Neutrophil (primary cell): ENCODE results near the gene FOXF2.

ENCODE experiments used
- H3K27ac ChIP-seq: fragments of 200-600 bp; sonication (generic); 2 replicates; pipeline ENCODE4 v1.5.1; 2016; ENCODE audit warnings: mild to moderate bottlenecking, moderate library complexity
- H3K27me3 ChIP-seq: fragments of 200-600 bp; sonication (generic); 2 replicates; pipeline ENCODE4 v1.6.0; 2016; ENCODE audit warnings: mild to moderate bottlenecking
- H3K36me3 ChIP-seq: fragments of 200-600 bp; sonication (generic); 2 replicates; pipeline ENCODE4 v1.5.1; 2017
- H3K4me1 ChIP-seq, 2 experiments: fragments of 200-600 bp in 1 of 2; sonication (generic) in 1 of 2; 1 replicate in 1 of 2; 2 replicates in 1 of 2; pipeline versions ENCODE4 v1.5.1 to v1.6.1; 2013 to 2016; ENCODE audit warnings: low read depth in 1 of 2, low read length in 1 of 2, mild to moderate bottlenecking in 1 of 2, moderate library complexity in 1 of 2; ENCODE audit not compliant: control insufficient read depth in 1 of 2, insufficient read depth in 1 of 2
- H3K4me3 ChIP-seq, 2 experiments: fragments of 200-600 bp in 1 of 2; sonication (generic) in 1 of 2; 1 replicate in 1 of 2; 2 replicates in 1 of 2; pipeline ENCODE4 v1.5.1; 2013 to 2016; ENCODE audit warnings: low read depth in 1 of 2, low read length in 1 of 2, mild to moderate bottlenecking in 1 of 2, moderate library complexity in 1 of 2
- H3K9me3 ChIP-seq: fragments of 200-600 bp; sonication (generic); 2 replicates; pipeline ENCODE4 v1.5.1; 2016
- TF ChIP-seq, protein P1 (sequence below): fragments of 200-600 bp; sonication (generic); IDR thresholded peaks from 2 replicates; pipeline ENCODE4 v1.5.1; 2016; ENCODE audit warnings: antibody characterized with exemption

FOXF2 gene

DNA sequence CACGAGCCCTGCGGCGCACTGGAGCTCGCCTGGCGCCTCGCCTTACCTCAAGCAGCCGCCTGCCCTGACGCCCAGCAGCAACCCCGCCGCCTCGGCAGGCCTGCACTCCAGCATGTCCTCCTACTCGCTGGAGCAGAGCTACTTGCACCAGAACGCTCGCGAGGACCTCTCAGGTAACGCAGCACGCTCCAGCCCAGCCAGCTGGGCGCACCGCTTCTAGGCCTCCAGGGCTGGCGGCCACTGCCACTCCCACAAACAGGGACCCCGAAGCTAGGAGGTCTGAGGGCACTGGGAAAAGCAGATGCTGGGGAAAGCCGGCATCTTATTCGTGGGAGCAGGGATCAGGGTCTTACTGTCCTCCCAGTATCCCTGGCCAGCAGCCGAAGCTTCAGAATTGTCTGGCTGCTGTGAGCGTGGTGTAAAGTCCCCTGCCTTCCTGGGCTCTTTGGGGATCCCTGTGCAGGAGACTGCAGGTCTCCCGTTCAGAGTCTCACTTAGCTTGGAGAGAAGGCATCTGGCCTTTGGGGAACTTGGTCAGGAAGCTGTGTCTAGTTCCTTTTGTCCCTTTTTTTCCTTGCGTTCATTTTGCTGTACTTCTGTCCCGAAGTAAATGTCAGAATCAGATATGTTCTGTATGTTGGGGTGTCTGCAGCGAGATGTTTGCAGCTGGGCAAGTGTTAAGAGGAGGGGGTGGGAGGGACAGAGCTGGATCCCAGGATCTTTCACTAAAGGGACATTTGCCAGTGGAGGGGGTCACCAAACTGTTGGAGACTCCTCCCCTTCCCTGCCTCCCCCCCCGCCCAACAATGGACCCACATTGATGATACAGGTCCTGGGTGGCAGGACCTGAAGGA is 1.8 kb downstream of the FOXF2 start:
- Histone ChIP-seq H3K27me3 (peaks cover 100% of the 10 kb centered on the region), H3K27ac (no peak overlapping the region), H3K4me3 (no peak overlapping the region), H3K36me3 (no peaks in the 10 kb centered on the region), H3K4me1 (peaks cover 2 to 11% of the 10 kb centered on the region in 2 experiments), H3K9me3 (no peaks in the 10 kb centered on the region)
- TF ChIP-seq, protein P1, sequence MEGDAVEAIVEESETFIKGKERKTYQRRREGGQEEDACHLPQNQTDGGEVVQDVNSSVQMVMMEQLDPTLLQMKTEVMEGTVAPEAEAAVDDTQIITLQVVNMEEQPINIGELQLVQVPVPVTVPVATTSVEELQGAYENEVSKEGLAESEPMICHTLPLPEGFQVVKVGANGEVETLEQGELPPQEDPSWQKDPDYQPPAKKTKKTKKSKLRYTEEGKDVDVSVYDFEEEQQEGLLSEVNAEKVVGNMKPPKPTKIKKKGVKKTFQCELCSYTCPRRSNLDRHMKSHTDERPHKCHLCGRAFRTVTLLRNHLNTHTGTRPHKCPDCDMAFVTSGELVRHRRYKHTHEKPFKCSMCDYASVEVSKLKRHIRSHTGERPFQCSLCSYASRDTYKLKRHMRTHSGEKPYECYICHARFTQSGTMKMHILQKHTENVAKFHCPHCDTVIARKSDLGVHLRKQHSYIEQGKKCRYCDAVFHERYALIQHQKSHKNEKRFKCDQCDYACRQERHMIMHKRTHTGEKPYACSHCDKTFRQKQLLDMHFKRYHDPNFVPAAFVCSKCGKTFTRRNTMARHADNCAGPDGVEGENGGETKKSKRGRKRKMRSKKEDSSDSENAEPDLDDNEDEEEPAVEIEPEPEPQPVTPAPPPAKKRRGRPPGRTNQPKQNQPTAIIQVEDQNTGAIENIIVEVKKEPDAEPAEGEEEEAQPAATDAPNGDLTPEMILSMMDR, result no peak

DNA sequence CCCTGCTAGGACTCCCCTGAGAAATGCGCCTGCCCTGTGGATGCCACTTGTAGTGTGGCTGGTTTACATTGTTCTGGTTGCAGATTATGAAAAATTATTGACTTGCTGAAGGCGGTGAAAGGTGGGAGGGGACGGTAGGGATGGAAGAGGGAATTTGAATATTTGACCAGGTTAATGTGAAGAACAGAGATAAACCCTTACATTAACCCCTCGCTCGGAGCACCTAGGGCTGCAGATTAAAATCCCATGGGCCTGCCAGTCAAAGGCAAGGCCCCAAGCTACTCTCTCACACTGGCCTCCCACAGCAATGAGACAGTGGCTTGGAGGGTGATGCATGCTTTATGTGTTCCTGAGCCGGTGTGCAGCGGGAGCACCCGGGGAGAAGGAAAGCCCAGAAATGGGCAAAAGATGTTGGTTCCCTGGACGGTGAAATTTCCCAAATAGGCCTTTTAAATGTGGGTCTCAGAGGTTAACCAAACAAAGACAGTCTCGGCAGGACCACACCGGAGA is 2.5 kb downstream of the FOXF2 start:
- H3K27ac ChIP-seq, result no peak overlapping the region
- H3K4me1 ChIP-seq, result peaks cover 2 to 11% of the 10 kb centered on the region in 2 experiments
- H3K36me3 ChIP-seq, result no peaks in the 10 kb centered on the region
- no peak overlapping the region for H3K4me3 ChIP-seq
- H3K9me3 ChIP-seq, result no peaks in the 10 kb centered on the region
- H3K27me3 ChIP-seq, result peaks cover 100% of the 10 kb centered on the region
- TF ChIP-seq, protein P1, result no peak

DNA sequence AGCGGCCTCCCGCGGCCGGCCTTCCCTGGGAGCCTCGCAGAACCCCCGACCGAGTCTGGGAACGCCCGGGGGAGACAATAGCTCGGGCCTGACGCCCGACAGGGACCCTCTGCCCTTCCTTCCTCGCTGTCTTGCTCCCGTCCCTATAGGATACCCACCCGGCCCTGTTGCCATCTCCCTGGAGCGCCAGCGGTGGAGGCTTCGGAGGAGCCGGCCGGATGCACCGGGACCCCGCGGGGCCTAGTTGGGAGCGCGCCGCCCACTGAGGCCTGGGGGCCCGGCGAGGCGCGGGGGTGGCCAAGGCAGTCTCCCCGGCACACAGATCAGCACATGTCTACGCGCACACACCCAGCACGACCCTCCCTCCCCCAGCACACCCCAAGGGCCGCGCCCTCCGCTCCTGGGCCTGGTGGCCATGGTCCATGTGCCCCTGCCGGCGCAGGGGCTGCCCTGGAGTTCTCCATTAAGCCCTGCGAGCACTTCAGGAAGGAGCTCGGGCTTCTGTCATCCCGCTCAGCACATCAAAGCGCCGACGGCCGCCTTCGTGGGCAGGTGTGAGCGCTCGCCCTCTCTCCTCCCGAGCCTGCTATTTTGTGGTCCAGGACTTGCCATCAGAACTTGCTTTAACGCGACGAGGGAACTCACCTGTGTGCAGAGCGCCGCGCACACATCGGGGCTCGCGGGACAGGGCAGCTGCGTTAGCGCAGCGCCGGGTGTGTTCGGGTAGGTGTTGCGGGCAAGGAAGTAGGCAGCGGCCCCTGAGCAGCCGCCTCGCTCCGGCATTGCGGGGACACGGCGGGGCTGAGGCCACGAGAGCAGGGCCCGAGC is 3.7 kb downstream of the FOXF2 start:
- TF ChIP-seq, protein P1, result no peak
- peaks cover 2 to 11% of the 10 kb centered on the region in 2 experiments for H3K4me1 ChIP-seq
- H3K4me3 ChIP-seq, result no peak overlapping the region
- no peaks in the 10 kb centered on the region for H3K9me3 ChIP-seq
- peaks cover 100% of the 10 kb centered on the region for H3K27me3 ChIP-seq
- no peaks in the 10 kb centered on the region for H3K36me3 ChIP-seq
- H3K27ac ChIP-seq, result no peak overlapping the region

DNA sequence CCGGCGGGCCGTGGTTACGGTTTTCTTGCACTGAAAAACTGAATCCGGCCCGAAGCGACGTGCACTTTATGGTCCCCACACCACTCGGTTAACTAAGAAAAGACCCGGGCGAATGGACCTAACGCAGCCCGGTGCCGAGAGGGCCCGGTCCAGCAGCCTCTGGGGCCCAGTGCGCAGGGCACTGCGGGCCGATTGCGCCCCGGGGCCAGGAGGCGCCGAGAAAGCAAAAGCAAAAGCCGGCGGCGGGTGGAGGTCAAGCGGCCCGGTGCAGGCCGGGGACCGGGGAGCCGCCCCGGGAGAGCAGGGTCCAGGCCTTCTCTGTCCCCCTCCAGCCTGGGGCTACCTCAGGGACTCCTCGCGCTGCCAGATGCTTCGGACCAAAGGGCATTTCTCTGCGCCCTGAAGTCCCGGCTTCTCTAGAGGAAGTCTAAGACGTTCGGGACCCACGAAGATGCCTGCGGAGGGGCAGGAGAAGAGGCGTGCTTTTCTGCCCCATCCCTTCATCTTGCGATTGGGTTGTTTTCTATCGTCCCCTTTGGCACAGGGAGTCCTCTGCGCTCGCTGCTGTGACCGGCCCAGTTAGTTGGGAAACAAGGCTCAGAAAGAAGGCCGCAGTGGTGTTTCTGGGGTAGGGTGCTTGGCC is 4.4 kb downstream of the FOXF2 start:
- Histone ChIP-seq H3K4me1 (peaks cover 2 to 11% of the 10 kb centered on the region in 2 experiments), H3K27me3 (peaks cover 100% of the 10 kb centered on the region), H3K4me3 (no peak overlapping the region), H3K27ac (no peak overlapping the region), H3K9me3 (no peaks in the 10 kb centered on the region), H3K36me3 (no peaks in the 10 kb centered on the region)
- TF ChIP-seq, protein P1, result no peak
